Activated T-cell treated with anti-CD3 and anti-CD28 coated beads, Interleukin-2, amount 50 U/mL, for 4 hours (primary cell): ENCODE data around the gene SIGLEC10. TPM values are rescaled to one million over a fixed set of nuclear protein-coding genes. Genes with fewer than 3 reads are reported as not detected.

Experiments
- ATAC-seq, 2 donors: fragments of 200-7000 bp; cut with Tn5 transposase; one replicate each; pipeline ENCODE4 v1.10.0; 2021
- DNase-seq: peaks from one replicate; pipeline ENCODE4 v3.0.0-alpha.2; 2020
- H3K27me3 Mint-ChIP-seq: one replicate; pipeline ENCODE4 v1.8.0; 2021; ENCODE audit warnings: low read depth, mixed read lengths
- H3K36me3 Mint-ChIP-seq: one replicate; pipeline ENCODE4 v1.8.0; 2022; ENCODE audit warnings: mixed read lengths; ENCODE audit not compliant: insufficient read depth
- H3K4me1 Mint-ChIP-seq: one replicate; pipeline ENCODE4 v1.8.0; 2021; ENCODE audit warnings: low read depth, mixed read lengths
- H3K4me3 Mint-ChIP-seq: one replicate; pipeline ENCODE4 v1.8.0; 2021; ENCODE audit warnings: mild to moderate bottlenecking, moderate library complexity, mixed read lengths
- H3K9me3 Mint-ChIP-seq: one replicate; pipeline ENCODE4 v1.8.0; 2021; ENCODE audit warnings: mixed read lengths
- total RNA-seq, 3 donors: library from RNA; stranded (reverse); gene quantifications; one replicate each; pipeline ENCODE4 v1.2.1, GENCODE V29; 2021

SIGLEC10 gene
- total RNA-seq, 3 donors from 2014 or later, result 0.43 to 0.63 (median 0.53) TPM

GRCh38 chr19:51394050-51394836 lies 23.2 kb downstream of the SIGLEC10 start:
- peak; percentile 78 for DNase-seq
- peak; percentile 92 to 94 for ATAC-seq
- Mint-ChIP-seq H3K36me3 (no peaks in the 10 kb centered on the region), H3K9me3 (no peaks in the 10 kb centered on the region), H3K4me3 (peak overlapping the region; percentile 73), H3K27me3 (no peaks in the 10 kb centered on the region), H3K4me1 (peaks cover 38% of the 10 kb centered on the region)

- ATAC-seq (no peak), DNase-seq (no peak)
- Mint-ChIP-seq H3K9me3 (no peaks in the 10 kb centered on the region), H3K4me3 (peak overlapping the region; percentile 21), H3K4me1 (peaks cover 34% of the 10 kb centered on the region), H3K27me3 (no peaks in the 10 kb centered on the region), H3K36me3 (no peaks in the 10 kb centered on the region)
Measured at GRCh38 chr19:51392701-51393100, 24.7 kb downstream of the SIGLEC10 start.

GRCh38 chr19:51391073-51391611 lies 26.3 kb downstream of the SIGLEC10 start:
- Mint-ChIP-seq H3K36me3 (no peaks in the 10 kb centered on the region), H3K4me1 (peaks cover 36% of the 10 kb centered on the region), H3K9me3 (no peaks in the 10 kb centered on the region), H3K4me3 (no peak overlapping the region), H3K27me3 (no peaks in the 10 kb centered on the region)
- no peak for DNase-seq
- ATAC-seq, result no peak

DNA sequence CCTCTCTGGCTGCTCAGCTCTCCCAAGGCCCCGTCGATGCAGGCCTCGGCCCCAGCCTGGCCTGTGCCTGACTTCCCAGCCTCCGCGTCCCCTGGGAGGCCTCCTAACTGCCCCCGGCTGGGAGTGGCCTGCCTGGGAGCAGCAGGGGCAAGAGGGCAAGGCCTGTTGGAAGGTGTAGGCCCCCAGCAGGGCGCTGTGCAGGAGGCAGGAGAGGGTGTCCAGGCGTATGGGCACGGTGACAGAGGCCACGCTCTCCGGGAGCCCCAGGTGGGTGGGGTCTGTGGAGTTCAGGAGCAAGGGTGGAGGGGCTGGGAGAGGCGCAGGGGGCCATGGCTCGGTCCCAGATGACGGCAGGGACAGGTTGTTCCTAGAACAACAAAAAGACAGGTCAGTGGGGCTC lies 28.3 kb downstream of the SIGLEC10 start:
- no peaks in the 10 kb centered on the region for H3K9me3 Mint-ChIP-seq
- DNase-seq (no peak), ATAC-seq (no peak)
- H3K36me3 Mint-ChIP-seq, result no peaks in the 10 kb centered on the region
- H3K4me1 Mint-ChIP-seq, result peaks cover 22% of the 10 kb centered on the region
- no peaks in the 10 kb centered on the region for H3K27me3 Mint-ChIP-seq
- no peak overlapping the region for H3K4me3 Mint-ChIP-seq

DNA sequence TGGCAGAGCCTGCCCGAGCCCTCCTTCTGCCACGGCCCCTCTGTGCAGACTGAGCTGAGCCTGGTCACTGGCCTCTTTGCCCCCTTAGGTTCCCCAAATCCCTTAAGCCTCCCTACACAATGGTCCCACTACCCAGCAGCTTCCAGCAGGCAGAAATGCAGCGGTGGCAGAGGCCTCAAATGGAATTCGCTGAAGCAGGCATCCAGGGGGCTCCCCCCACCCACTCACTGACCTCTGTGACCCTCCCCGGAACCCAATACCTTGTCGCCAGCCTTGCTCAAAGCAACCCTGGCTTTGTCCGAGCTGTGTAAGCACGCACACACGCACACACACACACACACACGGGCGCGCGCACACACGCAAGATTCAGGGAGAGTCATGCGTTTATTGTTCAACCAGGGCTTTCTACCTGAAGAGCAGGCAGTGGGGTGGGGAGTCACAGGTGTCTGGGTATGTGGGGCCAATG lies 29.5 kb downstream of the SIGLEC10 start, which contains the start of gene LIM2:
Gene LIM2, minus strand, starts transcription at position 51 of the 466 bp plus-strand sequence. CDS start 531 bp downstream, outside the sequence.
- DNase-seq, result no peak
- ATAC-seq, result no peak
- peak within 1 kb of the TSS; percentile 62 for H3K4me3 Mint-ChIP-seq
- no peaks in the 10 kb centered on the region for H3K9me3 Mint-ChIP-seq
- H3K27me3 Mint-ChIP-seq, result no peaks in the 10 kb centered on the region
- H3K36me3 Mint-ChIP-seq, result no peaks in the 10 kb centered on the region
- peaks cover 16% of the 10 kb centered on the region for H3K4me1 Mint-ChIP-seq

GRCh38 chr19:51386882-51387520 lies 30.4 kb downstream of the SIGLEC10 start:
- no peak for ATAC-seq

GRCh38 chr19:51382004-51382403 lies 35.4 kb downstream of the SIGLEC10 start:
- no peaks in the 10 kb centered on the region for H3K36me3 Mint-ChIP-seq
- ATAC-seq, result no peak
- peaks cover 4% of the 10 kb centered on the region for H3K4me1 Mint-ChIP-seq
- H3K27me3 Mint-ChIP-seq, result no peaks in the 10 kb centered on the region
- H3K4me3 Mint-ChIP-seq, result no peak overlapping the region
- H3K9me3 Mint-ChIP-seq, result no peaks in the 10 kb centered on the region
- no peak for DNase-seq

More at GRCh38 chr19:51386882-51387520, 30.4 kb downstream of the SIGLEC10 start:
- Mint-ChIP-seq H3K27me3 (no peaks in the 10 kb centered on the region), H3K9me3 (no peaks in the 10 kb centered on the region), H3K36me3 (no peaks in the 10 kb centered on the region), H3K4me1 (peaks cover 12% of the 10 kb centered on the region), H3K4me3 (peak overlapping the region; percentile 59)
- DNase-seq, result no peak

DNA sequence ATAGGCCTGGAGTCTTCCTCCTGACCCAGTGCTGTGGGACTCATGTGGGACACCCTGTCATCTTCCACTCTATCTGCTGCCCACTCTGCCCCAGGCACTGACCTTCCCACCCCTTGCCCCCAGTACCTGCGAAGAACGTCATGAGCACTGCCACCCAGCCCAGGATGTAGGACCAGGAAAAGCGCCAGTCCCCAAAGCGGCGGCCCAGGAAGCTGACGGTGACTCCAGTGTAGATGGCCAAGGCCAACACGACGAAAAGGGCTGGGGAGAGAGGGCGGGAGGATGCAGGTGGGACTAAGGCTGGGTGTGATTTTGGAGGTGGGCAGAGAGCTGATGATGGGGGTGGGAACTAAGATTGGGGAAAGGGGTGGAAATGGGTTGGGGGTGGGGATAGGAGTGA lies 37.1 kb downstream of the SIGLEC10 start:
- ATAC-seq (no peak), DNase-seq (no peak)
- Mint-ChIP-seq H3K27me3 (no peaks in the 10 kb centered on the region), H3K36me3 (no peaks in the 10 kb centered on the region), H3K4me1 (peaks cover 18% of the 10 kb centered on the region), H3K9me3 (no peaks in the 10 kb centered on the region), H3K4me3 (no peak overlapping the region)

DNA sequence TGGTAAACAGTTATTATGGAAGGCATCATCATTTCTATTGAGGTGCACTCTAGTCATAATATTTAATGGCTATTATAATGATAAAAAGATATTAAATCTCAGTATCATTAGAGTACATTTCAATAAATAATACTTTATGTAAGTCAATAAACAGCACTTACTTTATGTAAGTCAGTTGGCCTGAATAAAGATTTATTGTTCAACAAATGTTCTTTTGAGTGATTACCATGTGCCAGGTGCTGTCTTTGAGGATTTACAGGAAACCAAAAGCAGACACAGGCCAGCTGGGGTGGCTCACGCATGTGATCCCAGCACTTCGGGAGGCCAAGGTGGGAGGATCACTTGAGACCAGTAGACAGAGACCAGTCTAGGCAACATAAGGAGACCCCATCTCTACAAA lies 40.0 kb downstream of the SIGLEC10 start:
- peaks cover 48% of the 10 kb centered on the region for H3K4me1 Mint-ChIP-seq
- DNase-seq (no peak), ATAC-seq (no peak)
- H3K27me3 Mint-ChIP-seq, result no peaks in the 10 kb centered on the region
- no peak overlapping the region for H3K4me3 Mint-ChIP-seq
- H3K36me3 Mint-ChIP-seq, result no peaks in the 10 kb centered on the region
- H3K9me3 Mint-ChIP-seq, result no peaks in the 10 kb centered on the region

DNA sequence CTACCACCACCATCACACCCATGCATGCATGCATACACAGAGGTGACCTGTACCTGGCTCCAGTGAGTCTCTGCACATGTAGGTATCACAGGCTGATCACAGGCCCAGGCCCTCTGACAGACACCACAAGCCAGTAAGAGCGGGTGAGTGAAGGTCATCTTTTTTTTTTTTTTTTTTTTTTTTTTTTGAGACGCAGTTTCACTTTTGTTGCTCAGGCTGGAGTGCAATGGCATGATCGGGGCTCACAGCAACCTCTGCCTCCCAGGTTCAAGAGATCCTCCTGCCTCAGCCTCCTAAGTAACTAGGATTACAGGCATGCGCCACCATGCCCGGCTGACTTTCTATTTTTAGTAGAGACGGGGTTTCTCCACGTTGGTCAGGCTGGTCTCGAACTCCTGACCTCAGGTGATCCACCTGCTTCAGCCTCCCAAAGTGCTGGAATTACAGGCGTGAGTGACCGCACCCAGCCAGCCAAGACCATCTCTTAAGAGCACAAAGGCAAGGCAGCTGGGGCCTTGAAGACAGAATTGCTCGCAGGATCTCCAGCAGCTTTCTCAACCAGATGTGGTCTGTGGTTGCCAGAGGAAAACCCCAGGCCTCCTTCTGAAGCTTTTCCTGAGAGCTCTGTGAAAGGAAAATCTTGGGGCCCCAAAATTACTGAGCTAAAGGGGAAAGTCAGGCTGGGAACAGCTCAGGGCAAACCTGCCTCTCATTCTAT lies 41.8 kb downstream of the SIGLEC10 start:
- Mint-ChIP-seq H3K4me3 (peak overlapping the region; percentile 48), H3K36me3 (no peaks in the 10 kb centered on the region), H3K9me3 (no peaks in the 10 kb centered on the region), H3K27me3 (no peaks in the 10 kb centered on the region), H3K4me1 (peaks cover 65% of the 10 kb centered on the region)
- DNase-seq (no peak), ATAC-seq (no peak)

GRCh38 chr19:51372649-51373504 lies 44.6 kb downstream of the SIGLEC10 start, which contains the start of gene NKG7:
TSS of gene NKG7 (minus strand) at chr19:51372654. CDS start at chr19:51372535, 119 bp downstream.
- no peaks in the 10 kb centered on the region for H3K36me3 Mint-ChIP-seq
- DNase-seq, result peak; percentile 69
- peaks cover 75% of the 10 kb centered on the region for H3K4me1 Mint-ChIP-seq
- ATAC-seq, result peak; percentile 81 to 82
- no peaks in the 10 kb centered on the region for H3K27me3 Mint-ChIP-seq
- H3K9me3 Mint-ChIP-seq, result no peaks in the 10 kb centered on the region
- peak within 1 kb of the TSS; percentile 98 for H3K4me3 Mint-ChIP-seq

GRCh38 chr19:51372021-51372648 lies 45.3 kb downstream of the SIGLEC10 start:
- H3K36me3 Mint-ChIP-seq, result no peaks in the 10 kb centered on the region
- H3K9me3 Mint-ChIP-seq, result no peaks in the 10 kb centered on the region
- H3K4me1 Mint-ChIP-seq, result peaks cover 79% of the 10 kb centered on the region
- ATAC-seq (no peak), DNase-seq (no peak)
- no peaks in the 10 kb centered on the region for H3K27me3 Mint-ChIP-seq
- H3K4me3 Mint-ChIP-seq, result peak overlapping the region; percentile 98

DNA sequence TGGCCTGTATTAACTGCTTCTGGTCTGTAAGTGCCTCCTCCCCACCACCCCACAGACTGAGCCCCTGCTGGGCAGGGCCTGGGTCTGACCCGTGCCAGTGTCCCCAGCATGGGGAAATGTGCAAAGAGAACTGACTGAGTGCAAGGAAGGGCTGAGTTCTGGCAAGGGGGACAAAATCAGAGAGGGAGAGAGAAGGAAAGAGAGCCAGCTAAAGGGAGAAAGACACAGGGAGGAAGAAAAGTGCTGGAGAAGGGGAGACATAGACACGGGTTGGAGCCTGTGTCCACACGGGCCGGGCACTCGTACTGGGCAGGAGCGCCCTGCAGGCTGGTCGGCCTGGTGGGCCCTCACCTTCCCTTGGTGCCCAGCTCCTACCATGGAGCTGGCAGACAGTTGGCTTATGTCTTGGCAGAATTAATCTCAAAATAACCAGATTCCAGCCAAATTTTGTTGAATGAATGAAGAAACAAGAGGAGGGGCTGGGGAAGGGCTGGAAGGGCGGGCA lies 46.2 kb downstream of the SIGLEC10 start:
- no peaks in the 10 kb centered on the region for H3K36me3 Mint-ChIP-seq
- peak overlapping the region; percentile 98 for H3K4me3 Mint-ChIP-seq
- no peak for ATAC-seq
- H3K27me3 Mint-ChIP-seq, result no peaks in the 10 kb centered on the region
- H3K4me1 Mint-ChIP-seq, result peaks cover 78% of the 10 kb centered on the region
- H3K9me3 Mint-ChIP-seq, result no peaks in the 10 kb centered on the region
- DNase-seq, result no peak
